Dermis blood vessel endothelial cell (primary cell): ENCODE measurements around the gene GNB3. TPM values are rescaled to one million over a fixed set of nuclear protein-coding genes. Genes with fewer than 3 reads are reported as not detected.

Source experiments
- DNase-seq: peaks from one replicate; pipeline ENCODE4 v3.0.0; 2010
- total RNA-seq: library from RNA; depleted of rRNA; stranded (reverse); fragments of >200 nt; gene quantifications from 2 replicates; pipeline ENCODE4 v1.2.3, GENCODE V29; 2014

The GNB3 gene
- total RNA-seq, 1 donor from 2014 or later: 1.0 TPM

DNA sequence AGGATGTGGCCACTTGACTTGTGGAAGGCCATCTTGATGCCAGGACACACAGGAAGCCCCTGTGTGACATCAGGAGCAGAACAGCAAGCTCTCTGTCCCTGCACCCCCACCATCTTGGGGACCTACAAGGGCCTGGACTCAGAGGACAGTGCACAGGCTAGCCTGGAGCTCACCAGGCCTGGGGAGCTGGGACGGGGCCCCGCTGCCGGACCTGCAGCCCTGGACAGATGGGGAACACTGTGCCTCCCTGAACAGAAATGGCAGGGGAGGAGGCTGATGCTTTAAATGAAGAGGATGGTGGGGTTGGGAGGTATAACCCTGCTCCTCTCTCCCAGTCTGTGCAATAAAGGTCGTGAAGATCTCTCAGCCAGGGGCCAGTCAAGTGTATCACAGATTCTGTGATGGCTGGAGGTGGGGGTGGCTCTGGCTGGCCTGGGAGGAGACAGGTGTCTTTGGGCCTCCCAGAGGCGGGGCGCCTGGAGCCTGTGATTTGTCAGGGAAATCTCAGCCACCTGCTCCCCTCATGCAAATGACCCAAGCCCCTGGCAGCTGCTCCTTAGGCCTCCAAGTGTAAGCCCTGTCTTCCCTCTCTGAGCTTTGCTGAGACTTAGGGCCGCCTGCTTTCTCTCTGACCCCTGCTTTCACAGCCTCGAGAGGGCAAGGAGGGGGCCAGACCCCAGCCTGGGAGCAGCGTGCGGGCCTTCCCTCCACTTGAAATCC, 1.1 kb upstream of the GNB3 start:
- DNase-seq: no peak

- no peak for DNase-seq
Measured at GRCh38 chr12:6840330-6840729, 395 bp upstream of the GNB3 start.

GRCh38 chr12:6842075-6842474, 1.4 kb downstream of the GNB3 start:
- DNase-seq: no peak

- peak; percentile 25 for DNase-seq
Measured at GRCh38 chr12:6843118-6843902, 2.6 kb downstream of the GNB3 start.

GRCh38 chr12:6845395-6845794, 4.7 kb downstream of the GNB3 start:
- no peak for DNase-seq

DNA sequence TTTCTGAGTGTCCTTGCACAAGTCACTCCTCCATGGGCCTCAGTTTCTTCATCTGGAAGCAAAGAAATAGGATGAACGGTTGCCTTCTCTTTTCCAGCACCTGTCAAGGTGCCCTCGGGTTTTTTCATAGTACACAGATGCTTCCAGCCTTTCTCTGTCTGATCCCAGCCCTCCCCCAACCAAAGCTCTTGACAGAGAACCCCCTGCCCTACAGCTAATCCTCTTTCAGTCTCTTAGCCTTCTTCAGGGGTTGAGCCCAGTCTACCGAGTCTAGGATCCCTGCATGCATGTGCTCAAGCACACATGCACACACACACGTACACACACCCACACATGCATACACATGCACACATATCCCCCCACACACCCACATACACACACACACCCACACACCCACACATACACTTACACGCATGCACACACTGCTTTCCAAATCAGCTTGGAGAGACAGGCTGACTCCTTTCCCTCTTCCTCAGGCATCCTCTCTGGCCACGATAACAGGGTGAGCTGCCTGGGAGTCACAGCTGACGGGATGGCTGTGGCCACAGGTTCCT, 5.7 kb downstream of the GNB3 start:
- DNase-seq: no peak

GRCh38 chr12:6847676-6848075, 7.0 kb downstream of the GNB3 start:
- no peak for DNase-seq

DNA sequence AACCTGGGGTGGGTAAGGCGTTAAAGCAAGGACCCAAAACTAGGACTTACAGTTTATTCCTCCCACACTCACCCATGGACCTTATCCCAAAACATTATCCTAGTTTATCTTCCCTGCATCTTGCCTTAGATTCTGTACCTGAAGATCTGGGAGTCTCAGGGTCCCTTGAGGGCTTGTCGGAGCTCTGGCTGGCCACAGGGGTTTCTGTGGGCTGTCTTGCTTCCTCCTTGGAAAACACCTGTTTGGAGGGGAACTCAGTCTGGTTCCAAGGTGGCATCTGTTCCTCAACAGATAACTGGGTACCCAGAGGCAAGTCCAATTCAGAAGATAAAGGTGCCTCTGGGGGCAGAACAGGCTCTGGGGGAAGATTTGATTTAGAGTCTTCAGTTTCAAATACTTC, 8.7 kb downstream of the GNB3 start:
- no peak for DNase-seq

- DNase-seq: no peak
Measured at GRCh38 chr12:6849976-6850560, 9.3 kb downstream of the GNB3 start.

GRCh38 chr12:6850796-6851152, 10.0 kb downstream of the GNB3 start:
- DNase-seq: peak; percentile 19

DNA sequence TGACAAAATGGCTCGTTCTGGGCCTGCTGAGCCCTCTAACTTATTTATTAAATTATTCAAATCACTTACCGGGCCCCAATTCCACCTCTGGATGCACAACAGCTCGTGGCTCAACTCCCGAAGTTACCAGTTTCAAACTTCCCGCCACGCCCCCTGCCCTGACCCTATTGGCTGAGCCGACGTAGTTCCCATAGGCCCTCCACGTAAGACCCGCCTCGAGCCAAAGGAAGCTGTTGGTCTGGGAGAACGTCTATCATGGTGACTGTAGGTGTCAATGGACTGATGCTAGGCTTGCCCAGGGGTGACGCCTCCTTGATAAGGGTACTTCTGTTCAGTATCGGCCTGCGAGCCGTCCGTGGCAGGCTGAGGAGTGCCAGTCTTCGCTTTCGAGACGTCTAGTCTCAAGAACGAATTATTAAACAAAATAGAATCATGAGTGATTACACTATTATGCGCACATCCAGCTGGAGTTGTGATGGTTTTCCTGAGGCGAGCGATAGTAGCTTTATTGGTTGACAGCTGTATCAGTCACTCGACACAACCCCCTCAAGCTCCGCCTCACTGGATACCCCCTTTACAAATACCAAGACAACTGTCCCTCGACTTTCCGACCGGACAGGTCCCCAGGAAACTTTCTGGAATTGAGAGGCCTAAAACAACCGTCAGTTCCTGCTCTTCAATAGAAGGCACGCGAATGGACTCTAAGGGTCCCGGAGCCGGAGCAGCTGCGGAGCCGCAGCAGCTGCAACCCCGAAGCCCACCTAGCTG, 10.6 kb downstream of the GNB3 start, which contains the start of gene CDCA3:
TSS of gene CDCA3 (minus strand) at position 134 of the 768 bp plus-strand sequence. CDS start 334 bp downstream, outside the sequence.
- peak; percentile 99 for DNase-seq

- peak; percentile 100 for DNase-seq
Measured at GRCh38 chr12:6851921-6852650, 11.4 kb downstream of the GNB3 start, which contains the start of gene USP5. Gene USP5 (plus strand): TSS chr12:6852150. CDS start chr12:6852180, 30 bp downstream.

GRCh38 chr12:6852651-6853354, 12.1 kb downstream of the GNB3 start:
- DNase-seq: peak; percentile 50

GRCh38 chr12:6853626-6854025, 12.9 kb downstream of the GNB3 start:
- DNase-seq: no peak

DNA sequence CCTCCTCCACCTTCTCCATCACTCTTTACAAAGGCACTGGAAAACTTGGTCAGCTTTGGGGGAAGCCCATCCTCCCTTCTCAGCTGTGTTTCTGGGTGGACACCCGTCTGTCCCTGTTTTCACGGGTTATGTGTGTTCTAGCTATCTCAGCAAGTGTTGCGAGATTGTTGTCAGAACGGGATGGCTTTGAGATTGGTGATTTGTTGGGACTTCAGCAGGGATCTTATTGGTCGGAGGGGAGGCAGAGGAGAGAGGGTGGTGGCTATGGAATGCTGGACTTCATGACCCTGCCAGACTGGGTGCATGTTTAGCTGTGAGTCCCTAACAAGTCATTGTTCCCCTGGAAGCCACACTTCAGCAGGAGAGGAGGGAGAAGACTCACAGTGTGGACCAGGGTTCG, 13.3 kb downstream of the GNB3 start:
- DNase-seq: no peak

GRCh38 chr12:6855322-6855721, 14.6 kb downstream of the GNB3 start:
- DNase-seq: no peak

DNA sequence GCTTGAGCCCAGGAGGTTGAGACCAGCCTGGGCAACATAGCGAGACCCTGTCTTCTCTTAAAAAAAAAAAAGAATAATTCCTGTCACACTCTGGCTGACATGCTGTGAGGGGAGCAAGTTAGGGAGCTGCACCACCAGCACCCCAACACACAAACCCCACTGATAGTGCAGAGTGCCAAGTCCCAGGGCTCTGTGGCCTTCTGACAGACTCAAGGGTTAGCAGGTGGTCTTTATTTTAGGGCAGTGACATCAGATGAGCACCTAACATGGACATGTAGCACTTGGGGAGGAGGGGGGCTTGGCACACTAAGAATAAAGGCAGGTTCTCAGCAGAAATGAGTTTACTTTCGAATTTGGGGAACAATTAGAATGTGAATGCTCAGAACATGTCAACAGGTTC, 18.1 kb downstream of the GNB3 start:
- no peak for DNase-seq

DNA sequence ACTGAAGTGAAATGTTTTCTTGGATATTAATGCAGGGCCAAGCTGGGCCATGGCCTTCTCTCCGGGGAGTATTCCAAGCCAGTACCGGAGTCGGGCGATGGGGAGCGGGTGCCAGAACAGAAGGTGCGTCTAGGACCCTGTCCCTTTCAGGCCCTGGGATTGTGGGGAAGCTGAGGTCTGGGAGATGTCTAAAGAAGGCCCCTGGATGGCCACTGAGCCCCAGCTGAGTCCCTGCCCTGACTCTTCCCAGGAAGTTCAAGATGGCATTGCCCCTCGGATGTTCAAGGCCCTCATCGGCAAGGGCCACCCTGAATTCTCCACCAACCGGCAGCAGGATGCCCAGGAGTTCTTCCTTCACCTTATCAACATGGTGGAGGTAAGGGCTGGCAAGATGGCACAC, 19.4 kb downstream of the GNB3 start:
- DNase-seq: no peak

- DNase-seq: no peak
Measured at GRCh38 chr12:6860942-6861341, 20.2 kb downstream of the GNB3 start.

GRCh38 chr12:6861391-6861790, 20.7 kb downstream of the GNB3 start:
- no peak for DNase-seq

DNA sequence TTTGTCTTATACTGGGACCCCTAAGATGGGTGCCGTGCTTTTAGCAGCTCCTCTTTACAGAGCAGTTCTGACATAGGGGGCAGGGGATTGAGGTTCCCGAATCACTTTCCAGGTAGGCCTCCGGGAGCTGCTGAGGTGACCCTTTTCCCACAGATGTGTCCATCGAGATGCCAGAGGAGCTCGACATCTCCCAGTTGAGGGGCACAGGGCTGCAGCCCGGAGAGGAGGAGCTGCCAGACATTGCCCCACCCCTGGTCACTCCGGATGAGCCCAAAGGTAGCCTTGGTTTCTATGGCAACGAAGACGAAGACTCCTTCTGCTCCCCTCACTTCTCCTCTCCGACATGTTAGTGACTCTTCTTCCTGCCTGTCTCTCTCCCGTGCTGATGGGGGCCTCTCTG, 22.3 kb downstream of the GNB3 start:
- no peak for DNase-seq
